GM12865 (cell line): ENCODE data around the gene SLC6A18.

Experiments used
- DNase-seq: peaks from one replicate; pipeline ENCODE4 v3.0.0; 2010; ENCODE audit warnings: low read depth
- H3K4me3 ChIP-seq: 2 replicates; pipeline ENCODE4 v1.5.1; 2011; ENCODE audit warnings: mild to moderate bottlenecking, low read depth, low read length, control low read depth
- TF ChIP-seq, protein P1 (sequence below): IDR thresholded peaks from 2 replicates; pipeline ENCODE4 v1.5.1; 2011; ENCODE audit warnings: low read length, control low read depth, low read depth, inconsistent platforms; ENCODE audit not compliant: insufficient read depth; ENCODE audit errors: missing control alignments

Gene SLC6A18

DNA sequence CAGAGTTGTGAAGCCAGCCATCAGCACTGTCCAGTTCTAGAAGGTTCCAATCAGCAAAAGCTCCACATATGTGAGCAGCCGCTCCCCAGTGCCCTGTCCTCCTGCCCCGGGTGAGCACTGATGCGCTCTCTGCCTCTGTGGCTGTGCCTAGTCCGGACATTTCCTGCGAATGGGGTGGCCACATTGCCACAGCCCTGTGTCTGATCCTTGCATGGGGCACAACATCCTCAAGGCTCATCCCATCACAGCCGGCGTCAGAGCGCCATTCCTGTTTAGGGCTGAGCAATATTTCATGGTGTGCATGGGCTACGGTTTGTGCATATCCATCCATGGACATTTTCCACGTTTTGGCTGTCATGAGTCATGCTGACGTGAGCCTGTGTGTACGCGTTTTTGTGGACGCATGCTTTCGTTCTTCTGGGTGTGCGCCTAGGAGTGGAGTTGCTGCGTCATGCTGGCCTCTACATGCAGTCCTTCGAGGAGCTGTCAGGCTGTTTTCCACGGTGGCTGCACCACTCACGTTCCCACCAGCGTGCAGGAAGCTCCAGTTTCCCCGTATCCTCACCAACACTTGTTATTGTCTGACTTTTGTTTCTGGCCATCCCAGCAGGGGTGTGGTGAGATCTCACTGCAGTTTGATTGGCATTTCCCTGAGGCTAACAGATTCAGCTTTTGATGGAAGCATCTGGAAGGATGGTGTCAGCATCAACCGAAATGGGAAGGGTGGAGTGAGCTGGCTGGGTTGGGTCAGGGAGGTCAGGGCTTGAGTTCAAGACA is 9.7 kb upstream of the SLC6A18 start:
- no peak for DNase-seq
- TF ChIP-seq, protein P1, sequence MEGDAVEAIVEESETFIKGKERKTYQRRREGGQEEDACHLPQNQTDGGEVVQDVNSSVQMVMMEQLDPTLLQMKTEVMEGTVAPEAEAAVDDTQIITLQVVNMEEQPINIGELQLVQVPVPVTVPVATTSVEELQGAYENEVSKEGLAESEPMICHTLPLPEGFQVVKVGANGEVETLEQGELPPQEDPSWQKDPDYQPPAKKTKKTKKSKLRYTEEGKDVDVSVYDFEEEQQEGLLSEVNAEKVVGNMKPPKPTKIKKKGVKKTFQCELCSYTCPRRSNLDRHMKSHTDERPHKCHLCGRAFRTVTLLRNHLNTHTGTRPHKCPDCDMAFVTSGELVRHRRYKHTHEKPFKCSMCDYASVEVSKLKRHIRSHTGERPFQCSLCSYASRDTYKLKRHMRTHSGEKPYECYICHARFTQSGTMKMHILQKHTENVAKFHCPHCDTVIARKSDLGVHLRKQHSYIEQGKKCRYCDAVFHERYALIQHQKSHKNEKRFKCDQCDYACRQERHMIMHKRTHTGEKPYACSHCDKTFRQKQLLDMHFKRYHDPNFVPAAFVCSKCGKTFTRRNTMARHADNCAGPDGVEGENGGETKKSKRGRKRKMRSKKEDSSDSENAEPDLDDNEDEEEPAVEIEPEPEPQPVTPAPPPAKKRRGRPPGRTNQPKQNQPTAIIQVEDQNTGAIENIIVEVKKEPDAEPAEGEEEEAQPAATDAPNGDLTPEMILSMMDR: no peak
- no peak overlapping the region for H3K4me3 ChIP-seq

DNA sequence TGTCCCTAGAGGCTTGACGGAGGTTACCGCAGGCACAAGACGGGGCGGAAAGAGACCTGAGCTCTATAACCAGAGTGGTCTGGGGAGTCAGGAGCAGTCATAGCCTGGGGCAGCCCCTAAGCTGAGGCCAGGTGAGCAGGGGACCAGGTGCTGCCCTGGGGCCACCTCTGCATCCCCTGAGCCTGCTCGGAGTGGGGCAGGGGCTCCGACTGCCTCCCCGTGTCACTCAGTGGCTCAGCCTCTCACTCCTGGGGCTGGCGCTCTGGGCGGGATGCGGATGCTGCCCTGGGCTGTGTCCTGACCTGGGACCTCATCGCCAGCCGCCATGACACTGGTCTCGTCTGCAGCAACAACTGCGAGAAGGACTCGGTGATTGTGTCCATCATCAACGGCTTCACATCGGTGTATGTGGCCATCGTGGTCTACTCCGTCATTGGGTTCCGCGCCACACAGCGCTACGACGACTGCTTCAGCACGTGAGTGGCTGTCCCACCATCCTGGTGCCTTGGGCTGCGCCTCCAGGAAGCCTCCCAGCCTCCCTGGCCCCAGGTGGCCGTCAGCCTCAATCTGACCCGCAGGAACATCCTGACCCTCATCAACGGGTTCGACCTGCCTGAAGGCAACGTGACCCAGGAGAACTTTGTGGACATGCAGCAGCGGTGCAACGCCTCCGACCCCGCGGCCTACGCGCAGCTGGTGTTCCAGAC is 8.8 kb upstream of the SLC6A18 start:
- no peak for DNase-seq
- TF ChIP-seq, protein P1: no peak
- no peak overlapping the region for H3K4me3 ChIP-seq

DNA sequence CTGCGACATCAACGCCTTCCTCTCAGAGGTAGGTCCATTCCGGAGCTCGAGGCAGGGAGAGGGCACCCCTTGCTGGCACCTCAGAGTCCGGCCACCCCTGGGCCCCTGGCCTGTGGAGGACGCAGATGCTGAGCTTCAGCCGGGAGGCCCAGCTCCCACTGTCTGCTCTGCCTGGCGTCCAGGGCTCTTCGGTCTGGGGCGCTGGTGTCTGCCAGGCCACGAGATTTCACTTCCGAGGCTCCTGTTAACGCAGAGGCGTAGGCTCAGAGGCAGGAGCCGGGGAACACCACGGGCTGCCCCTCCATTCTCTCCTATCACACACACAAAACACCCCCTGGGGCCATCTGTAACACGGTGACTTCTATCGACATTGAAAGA is 8.3 kb upstream of the SLC6A18 start:
- H3K4me3 ChIP-seq: no peak overlapping the region
- no peak for DNase-seq

DNA sequence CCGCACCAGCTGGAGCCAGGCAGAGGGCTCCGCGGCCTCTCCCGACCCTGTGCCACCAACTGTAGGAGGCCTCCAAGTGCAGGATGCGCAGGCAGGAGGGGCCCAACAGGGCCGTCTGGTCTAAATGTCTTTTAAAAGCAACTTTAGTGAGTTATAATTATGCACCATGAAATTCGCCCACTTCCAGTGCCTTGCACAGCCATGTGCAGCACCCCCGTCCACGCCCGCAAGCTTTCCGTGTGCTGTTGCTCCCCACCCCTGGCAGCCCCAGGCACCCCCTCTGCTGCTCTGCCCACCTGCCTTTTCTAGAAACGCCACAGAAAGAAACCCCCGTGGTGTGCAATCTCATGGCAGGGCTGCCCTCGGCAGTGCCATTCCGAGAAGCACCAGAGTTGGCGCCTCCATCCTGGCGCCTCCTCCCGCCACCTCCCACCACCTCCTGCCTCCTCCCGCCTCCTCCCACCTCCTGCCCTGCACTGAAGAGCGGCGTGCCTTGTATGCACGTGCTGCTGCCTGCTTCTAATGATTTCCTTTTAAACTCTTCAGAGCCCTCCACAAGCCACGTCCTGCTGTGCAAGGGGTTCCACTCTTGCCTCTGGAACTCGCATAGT is 7.5 kb upstream of the SLC6A18 start:
- TF ChIP-seq, protein P1: no peak
- DNase-seq: no peak
- H3K4me3 ChIP-seq: no peak overlapping the region

More for the DNA sequence above, 8.3 kb upstream of the SLC6A18 start:
- TF ChIP-seq, protein P1: no peak

DNA sequence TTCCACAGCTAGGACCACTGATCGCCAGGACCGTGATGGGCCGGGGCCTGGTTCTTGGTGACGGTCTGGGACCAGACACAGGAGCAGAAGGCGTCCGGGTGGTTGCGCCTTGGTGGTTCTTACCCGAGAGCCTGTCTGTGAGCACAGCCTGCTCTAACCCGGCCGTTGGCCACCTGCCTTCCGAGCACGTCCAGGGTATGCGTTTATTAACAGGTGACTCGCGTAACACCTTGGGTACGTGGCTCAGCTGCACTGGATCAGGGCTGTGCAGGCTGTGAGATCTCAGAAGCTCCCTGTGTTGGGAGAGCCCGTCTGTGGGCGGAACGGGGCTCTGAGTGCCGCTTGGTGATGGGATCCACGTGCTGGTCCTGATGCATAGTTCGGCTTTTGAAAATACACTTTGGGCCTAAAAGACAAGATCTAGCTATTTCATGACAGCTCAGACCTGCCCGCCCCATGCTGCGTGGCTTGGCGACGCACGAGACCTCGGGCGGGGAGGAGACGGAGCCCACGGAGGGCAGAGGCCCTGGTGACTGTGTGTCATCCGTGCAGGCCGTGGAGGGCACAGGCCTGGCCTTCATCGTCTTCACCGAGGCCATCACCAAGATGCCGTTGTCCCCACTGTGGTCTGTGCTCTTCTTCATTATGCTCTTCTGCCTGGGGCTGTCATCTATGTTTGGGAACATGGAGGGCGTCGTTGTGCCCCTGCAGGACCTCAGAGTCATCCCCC is 6.7 kb upstream of the SLC6A18 start:
- H3K4me3 ChIP-seq: no peak overlapping the region
- TF ChIP-seq, protein P1: no peak
- no peak for DNase-seq

DNA sequence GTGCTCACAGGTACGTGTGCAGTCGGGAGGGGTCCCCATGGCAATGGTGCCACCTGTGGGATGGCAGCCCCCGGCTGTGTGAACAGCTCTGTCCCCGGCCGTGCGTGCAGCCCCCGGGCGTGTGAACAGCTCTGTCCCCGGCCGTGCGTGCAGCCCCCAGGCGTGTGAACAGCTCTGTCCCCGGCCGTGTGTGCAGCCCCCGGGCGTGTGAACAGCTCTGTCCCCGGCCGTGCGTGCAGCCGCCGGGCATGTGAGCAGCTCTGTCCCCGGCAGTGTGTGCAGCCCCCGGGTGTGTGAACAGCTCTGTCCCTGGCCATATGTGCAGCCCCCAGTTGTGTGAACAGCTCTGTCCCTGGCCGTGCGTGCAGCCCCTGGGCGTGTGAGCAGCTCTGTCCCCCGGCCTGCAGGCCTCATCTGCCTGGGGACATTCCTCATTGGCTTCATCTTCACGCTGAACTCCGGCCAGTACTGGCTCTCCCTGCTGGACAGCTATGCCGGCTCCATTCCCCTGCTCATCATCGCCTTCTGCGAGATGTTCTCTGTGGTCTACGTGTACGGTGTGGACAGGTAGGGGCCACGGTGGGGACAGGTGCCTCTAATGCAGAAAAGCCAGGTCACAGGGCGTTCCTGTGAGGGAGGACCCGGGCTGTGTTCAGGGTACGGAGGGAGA is 5.9 kb upstream of the SLC6A18 start:
- no peak overlapping the region for H3K4me3 ChIP-seq
- DNase-seq: no peak
- TF ChIP-seq, protein P1: no peak
